Ishikawa (cell line): ENCODE results near the gene GRIK1.

Source experiments
- CEBPB ChIP-seq: IDR thresholded peaks from 2 replicates; pipeline ENCODE4 v1.6.1; 2012
- CREB1 ChIP-seq: IDR thresholded peaks from 2 replicates; pipeline ENCODE4 v1.6.1; 2012; ENCODE audit warnings: low read depth
- EGR1 ChIP-seq: IDR thresholded peaks from 2 replicates; pipeline ENCODE4 v1.6.1; 2012
- EP300 ChIP-seq: IDR thresholded peaks from 2 replicates; pipeline ENCODE4 v1.6.1; 2012; ENCODE audit warnings: borderline replicate concordance
- FOXM1 ChIP-seq: IDR thresholded peaks from 2 replicates; pipeline ENCODE4 v1.6.1; 2012; ENCODE audit warnings: low read depth, borderline replicate concordance
- MAX ChIP-seq: IDR thresholded peaks from 2 replicates; pipeline ENCODE4 v1.6.1; 2012
- NFIC ChIP-seq: IDR thresholded peaks from 2 replicates; pipeline ENCODE4 v1.6.1; 2012
- RAD21 ChIP-seq: IDR thresholded peaks from 2 replicates; pipeline ENCODE4 v1.6.1; 2012; ENCODE audit warnings: low read depth
- TAF1 ChIP-seq: IDR thresholded peaks from 2 replicates; pipeline ENCODE4 v1.6.1; 2012; ENCODE audit warnings: low read depth, mild to moderate bottlenecking
- TCF12 ChIP-seq: IDR thresholded peaks from 2 replicates; pipeline ENCODE4 v1.6.1; 2012; ENCODE audit warnings: low read depth
- TEAD4 ChIP-seq: IDR thresholded peaks from 2 replicates; pipeline ENCODE4 v1.6.1; 2012
- USF1 ChIP-seq: IDR thresholded peaks from 2 replicates; pipeline ENCODE4 v1.6.1; 2012
- YY1 ChIP-seq: IDR thresholded peaks from 2 replicates; pipeline ENCODE4 v1.6.1; 2012; ENCODE audit warnings: low read depth
- ZBTB7A ChIP-seq: IDR thresholded peaks from 2 replicates; pipeline ENCODE4 v1.6.1; 2012; ENCODE audit warnings: low read depth
- TF ChIP-seq, protein P1 (sequence below): IDR thresholded peaks from 2 replicates; pipeline ENCODE4 v1.6.1; 2012; ENCODE audit warnings: low read depth, mild to moderate bottlenecking

Gene GRIK1

DNA sequence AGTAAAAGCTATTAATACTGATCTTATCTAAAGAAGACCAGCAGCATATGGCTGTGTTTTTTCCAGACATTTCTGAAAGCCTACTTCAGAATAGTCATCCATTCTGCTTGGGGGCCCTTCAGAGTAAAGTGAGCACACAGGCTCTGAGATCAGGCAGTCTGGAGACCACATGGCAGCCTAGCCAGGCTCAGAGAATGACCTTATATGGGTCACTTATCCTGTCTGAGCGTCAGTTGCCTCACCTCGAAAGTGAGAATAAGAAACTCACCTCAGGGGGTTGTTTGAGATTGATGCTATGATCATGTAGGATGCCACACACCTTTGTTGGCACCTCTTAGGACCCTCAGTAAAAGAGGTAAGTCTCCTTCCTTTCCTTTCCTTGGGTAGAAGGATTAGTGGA lies 270.4 kb downstream of the GRIK1 start:
- TF ChIP-seq TEAD4, result no peak

- no peak for TF ChIP-seq RAD21
- no peak for TF ChIP-seq YY1
- no peak for TF ChIP-seq FOXM1
- TF ChIP-seq EGR1, result no peak
- no peak for TF ChIP-seq TCF12
- no peak for TF ChIP-seq TEAD4
Measured at GRCh38 chr21:29667651-29668050, 272.1 kb downstream of the GRIK1 start.

GRCh38 chr21:29664615-29665014 lies 275.2 kb downstream of the GRIK1 start:
- TF ChIP-seq ZBTB7A (no peak), EP300 (no peak), MAX (no peak), TCF12 (no peak), USF1 (no peak), TEAD4 (no peak), FOXM1 (no peak), CREB1 (no peak), NFIC (no peak)
- TF ChIP-seq, protein P1, sequence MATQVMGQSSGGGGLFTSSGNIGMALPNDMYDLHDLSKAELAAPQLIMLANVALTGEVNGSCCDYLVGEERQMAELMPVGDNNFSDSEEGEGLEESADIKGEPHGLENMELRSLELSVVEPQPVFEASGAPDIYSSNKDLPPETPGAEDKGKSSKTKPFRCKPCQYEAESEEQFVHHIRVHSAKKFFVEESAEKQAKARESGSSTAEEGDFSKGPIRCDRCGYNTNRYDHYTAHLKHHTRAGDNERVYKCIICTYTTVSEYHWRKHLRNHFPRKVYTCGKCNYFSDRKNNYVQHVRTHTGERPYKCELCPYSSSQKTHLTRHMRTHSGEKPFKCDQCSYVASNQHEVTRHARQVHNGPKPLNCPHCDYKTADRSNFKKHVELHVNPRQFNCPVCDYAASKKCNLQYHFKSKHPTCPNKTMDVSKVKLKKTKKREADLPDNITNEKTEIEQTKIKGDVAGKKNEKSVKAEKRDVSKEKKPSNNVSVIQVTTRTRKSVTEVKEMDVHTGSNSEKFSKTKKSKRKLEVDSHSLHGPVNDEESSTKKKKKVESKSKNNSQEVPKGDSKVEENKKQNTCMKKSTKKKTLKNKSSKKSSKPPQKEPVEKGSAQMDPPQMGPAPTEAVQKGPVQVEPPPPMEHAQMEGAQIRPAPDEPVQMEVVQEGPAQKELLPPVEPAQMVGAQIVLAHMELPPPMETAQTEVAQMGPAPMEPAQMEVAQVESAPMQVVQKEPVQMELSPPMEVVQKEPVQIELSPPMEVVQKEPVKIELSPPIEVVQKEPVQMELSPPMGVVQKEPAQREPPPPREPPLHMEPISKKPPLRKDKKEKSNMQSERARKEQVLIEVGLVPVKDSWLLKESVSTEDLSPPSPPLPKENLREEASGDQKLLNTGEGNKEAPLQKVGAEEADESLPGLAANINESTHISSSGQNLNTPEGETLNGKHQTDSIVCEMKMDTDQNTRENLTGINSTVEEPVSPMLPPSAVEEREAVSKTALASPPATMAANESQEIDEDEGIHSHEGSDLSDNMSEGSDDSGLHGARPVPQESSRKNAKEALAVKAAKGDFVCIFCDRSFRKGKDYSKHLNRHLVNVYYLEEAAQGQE, result no peak

DNA sequence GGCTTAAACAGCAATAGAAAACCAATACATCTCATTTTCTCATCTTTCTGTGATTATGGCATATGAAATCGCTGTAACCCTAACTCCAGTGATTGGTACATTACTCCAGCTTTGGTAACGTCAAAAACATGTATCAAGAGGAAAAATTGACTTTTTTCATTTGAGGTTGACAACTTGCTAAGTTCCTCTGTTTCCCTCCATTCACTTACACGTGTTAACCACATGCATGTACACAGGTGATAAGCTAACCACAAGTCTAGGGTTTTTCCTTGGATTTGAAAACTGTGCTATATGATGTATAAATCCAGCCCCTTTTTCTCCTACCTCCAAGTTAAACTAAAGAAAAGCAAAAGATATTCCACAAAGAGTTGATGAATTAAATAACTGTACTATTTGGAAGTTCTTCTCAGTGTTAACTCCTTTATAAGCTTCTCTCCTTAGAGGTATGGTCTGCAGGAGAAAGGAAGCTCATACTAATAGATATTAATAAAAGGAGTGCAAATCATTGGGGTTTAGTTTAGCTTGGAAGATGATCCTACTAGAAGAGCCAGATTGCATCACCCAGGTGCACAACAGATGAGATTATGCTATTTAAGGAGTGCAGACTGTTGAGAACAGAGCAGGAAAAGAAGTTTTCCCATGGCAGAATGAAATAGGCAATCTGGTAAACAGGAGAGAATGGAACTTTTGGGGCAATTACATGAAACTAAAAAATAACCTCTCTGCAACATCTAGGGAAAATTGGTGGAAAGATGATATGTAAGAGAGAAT lies 277.9 kb downstream of the GRIK1 start:
- TF ChIP-seq USF1 (no peak), MAX (no peak)

- no peak for TF ChIP-seq ZBTB7A
Measured at GRCh38 chr21:29660047-29660720, 279.6 kb downstream of the GRIK1 start.

DNA sequence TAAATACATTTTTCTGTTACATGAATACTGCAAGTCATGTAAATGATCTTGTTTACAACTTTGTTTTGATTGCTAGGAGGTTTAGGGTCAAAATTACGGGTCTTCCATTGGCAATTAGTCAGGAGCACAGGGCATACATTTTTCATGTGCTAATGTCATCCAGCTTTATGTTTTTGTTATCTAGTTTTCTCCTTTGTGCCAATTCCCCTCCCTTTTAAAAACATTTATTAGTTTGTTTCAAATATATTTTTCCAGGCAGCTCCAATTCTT lies 280.9 kb downstream of the GRIK1 start:
- TF ChIP-seq FOXM1, result no peak
- no peak for TF ChIP-seq EP300
- TF ChIP-seq MAX, result no peak
- no peak for TF ChIP-seq EGR1
- TF ChIP-seq ZBTB7A, result no peak
- TF ChIP-seq USF1, result no peak
- TF ChIP-seq CREB1, result no peak
- no peak for TF ChIP-seq YY1
- no peak for TF ChIP-seq NFIC
- TF ChIP-seq TCF12, result no peak
- no peak for TF ChIP-seq TAF1
- TF ChIP-seq, protein P1, result no peak
- TF ChIP-seq RAD21, result no peak
- TF ChIP-seq TEAD4, result no peak
- no peak for TF ChIP-seq CEBPB
